Activated T-cell treated with anti-CD3 and anti-CD28 coated beads for 48 hours (primary cell): Measurements from ENCODE around the gene SLC12A7.

Experiments used
- DNase-seq: peaks from one replicate; pipeline ENCODE4 v3.0.0-alpha.2; 2020; ENCODE audit warnings: low read depth

The SLC12A7 gene

DNA sequence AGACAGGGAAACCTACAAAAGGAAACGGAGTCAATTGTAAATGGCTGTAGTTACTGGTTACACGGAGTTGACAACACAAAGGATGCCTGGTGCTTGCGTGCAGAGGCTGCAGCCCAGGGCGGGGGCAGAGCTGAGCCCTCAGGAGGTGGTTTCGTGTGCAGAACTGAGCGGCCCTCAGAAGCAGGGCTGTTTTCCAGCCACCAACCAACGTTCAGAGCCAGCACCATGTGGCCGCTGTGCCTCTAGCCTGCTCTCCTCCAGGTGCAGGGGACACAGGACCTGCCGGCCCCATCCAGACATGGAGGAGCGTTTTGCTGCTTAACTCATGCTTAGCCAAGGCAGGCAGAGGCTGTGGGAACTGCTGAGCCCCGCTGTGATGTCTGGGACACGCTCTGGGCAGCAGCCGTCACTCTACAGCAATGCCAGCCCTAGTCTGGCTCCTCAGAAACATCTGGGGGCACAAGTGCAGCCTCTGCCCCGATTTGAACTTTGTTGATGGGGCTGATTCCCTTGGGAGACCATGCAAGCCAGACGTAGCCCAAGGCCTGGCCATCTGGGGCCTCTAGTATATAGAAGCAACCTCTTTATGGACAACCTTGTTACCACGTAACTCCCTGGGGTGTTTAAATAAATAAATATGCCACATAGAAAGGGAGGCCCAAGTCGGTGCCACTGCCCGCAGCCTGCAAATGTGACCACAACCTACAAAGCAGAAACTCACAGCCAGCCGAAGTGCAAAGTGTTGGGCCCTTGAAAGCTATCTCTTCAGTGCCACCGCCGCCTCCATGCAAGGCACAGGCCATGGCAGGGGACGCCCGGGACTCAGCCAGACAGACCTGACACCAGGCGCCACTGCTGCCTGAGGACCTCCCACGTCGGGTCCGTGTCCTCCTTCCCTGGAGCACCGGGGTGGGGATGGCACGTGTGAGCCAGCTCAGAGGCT lies 61.2 kb downstream of the SLC12A7 start:
- DNase-seq: no peak

DNA sequence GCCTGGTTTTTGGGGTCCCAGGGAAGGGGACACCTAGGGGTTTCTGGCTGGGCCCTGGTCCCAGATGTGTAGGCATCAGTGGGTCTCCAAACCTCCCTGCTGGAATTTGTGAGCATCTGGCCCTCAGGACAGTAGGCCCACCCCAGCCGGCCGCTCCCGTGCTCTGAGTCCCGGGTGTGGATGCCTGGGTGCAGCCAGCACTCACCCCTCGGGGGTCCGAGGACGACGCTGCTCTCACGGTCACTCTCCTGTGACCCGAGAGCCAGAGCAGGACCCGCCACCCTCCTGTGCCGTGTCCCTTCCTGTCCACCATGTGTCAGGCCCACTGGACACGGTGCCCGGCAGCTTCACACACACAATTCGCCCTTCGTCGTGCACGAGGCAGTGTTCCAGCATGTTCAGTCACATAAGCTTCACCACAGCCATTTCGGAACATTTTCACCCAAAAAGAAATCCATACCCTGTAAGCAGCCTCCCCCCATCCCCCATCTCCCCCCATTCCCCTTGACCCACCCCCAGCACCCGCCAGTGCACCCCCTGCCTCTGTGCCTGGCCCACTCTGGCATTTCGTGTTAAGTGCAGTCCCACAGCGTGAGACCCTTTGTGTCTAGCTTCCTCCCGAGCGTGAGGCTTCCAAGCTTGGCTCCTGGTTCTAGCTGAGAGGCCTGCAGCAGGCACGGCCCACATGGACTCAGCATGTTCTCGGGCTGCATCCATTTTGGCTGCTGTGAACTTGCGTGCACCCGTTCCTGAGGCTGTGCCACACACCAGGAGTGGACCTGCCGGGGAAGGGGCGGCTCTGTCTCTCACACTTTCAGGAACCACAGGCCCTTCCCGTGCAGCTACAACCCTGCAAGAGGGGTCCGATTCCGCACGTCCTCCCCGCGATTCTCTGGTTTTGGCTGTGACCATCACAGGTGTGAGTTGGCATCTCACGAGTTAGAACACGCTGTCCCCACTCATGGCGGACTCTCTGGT lies 62.7 kb downstream of the SLC12A7 start:
- no peak for DNase-seq

DNA sequence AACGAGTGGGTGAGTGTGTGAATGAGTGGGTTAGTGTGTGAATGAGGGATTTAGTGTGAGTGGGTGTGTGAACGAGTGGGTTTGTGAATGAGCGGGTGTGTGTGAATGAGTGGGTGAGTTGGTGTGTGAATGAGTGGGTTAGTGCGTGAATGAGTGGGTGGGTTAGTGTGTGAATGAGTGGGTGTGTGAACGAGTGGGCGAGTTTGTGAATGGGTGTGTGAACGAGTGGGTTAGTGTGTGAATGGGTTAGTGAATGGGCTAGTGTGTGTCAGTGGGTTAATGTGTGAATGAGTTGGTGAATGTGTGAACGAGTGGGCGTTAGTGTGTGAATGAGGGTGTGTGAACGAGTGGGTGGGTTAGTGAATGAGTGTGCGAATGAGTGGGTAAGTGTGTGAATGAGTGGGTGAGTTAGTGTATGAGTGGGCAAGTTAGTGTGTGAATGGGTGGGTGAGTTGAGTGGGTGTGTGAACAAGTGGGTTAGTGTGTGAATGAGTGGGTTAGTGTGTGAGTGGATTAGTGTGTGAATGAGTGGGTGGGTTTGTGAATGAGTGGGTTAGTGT lies 63.6 kb downstream of the SLC12A7 start:
- DNase-seq: no peak

DNA sequence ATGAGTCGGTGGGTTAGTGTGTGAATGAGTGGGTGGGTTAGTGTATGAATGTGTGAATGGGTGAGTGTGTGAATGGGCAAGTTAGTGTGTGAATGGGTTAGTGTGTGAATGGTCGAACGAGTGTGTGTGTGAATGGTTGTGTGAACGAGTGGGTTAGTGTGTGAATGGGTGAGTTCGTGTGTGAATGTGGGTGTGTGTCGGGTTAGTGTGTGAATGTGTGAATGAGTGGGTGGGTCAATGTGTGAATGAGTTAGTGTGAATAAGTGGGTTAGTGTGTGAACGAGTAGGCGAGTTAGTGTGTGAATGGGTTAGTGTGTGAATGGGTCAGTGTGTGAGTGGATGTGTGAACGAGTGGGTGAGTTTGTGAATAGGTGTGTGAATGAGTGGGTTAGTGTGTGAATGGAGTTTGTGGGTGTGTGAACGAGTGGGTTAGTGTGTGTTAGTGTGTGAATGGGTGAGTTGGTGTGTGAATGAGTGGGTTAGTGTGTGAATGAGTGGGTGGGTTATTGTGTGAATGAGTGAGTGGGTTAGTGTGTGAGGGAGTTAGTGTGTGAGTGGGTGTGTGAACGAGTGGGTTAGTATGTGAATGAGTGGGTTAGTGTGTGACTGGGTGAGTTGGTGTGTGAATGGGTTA lies 64.4 kb downstream of the SLC12A7 start:
- no peak for DNase-seq

DNA sequence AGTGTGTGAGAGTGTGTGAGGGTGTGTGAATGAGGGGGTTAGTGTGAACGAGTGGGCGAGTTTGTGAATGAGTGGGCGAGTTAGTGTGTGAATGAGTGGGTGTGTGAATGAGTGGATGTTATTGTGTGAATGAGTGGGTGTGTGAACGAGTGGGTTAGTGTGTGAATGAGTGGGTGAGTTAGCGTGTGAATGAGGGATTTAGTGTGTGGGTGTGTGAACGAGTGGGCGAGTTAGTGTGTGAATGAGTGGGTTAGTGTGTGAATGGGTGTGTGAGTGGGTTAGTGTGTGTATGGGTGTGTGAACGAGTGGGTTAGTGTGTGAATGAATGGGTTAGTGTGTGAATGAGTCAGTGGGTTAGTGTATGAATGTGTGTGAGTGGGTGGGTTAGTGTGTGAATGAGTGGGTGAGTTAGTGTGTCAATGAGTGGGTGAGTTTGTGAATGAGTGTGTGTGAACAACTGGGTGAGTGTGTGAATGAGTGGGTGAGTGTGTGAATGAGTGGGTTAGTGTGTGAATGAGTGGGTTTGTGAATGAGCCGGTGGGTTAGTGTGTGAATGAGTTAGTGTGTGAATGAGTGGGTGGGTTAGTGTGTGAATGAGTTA lies 65.8 kb downstream of the SLC12A7 start:
- DNase-seq: no peak

DNA sequence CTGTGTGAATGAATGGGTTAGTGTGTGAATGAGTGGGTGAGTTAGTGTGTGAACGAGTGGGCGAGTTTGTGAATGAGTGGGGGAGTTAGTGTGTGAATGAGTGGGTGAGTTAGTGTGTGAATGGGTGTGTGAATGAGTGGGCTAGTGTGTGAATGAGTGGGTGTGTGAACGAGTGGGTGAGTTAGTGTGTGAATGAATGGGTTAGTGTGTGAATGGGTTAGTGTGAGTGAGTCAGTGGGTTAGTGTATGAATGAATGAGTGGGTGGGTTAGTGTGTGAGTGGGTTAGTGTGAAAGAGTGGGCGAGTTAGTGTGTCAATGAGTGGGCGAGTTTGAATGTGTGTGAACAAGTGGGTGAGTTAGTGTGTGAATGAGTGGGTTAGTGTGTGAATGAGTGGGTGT lies 67.7 kb downstream of the SLC12A7 start:
- DNase-seq: no peak

DNA sequence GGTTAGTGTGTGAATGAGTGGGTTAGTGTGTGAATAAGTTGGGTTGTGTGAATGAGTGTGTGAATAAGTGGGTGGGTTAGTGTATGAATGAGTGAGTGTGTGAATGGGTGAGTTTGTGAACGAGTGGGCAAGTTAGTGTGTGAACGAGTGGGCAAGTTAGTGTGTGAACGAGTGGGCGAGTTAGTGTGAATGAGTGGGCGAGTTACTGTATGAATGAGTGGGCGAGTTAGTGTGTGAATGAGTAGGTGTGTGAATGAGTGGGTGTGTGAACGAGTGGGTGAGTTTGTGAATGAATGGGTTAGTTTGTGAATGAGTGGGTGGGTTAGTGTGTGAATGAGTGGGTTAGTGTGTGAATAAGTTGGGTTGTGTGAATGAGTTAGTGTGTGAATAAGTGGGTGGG lies 68.5 kb downstream of the SLC12A7 start:
- no peak for DNase-seq

DNA sequence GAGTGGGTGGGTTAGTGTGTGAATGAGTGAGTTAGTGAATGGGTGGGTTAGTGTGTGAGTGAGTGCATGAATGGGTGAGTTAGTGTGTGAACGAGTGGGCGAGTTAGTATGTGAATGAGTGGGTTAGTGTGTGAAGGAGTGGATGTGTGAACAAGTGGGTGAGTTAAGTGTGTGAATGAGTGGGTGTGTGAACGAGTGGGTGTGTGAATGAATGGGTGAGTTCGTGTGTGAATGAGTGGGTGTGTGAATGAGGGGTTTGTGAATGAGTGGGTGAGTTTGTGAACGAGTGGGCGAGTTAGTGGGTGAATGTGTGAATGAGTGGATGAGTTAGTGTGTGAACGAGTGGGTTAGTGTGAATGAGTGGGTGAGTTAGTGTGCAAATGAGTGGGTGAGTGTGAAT lies 69.2 kb downstream of the SLC12A7 start:
- no peak for DNase-seq

DNA sequence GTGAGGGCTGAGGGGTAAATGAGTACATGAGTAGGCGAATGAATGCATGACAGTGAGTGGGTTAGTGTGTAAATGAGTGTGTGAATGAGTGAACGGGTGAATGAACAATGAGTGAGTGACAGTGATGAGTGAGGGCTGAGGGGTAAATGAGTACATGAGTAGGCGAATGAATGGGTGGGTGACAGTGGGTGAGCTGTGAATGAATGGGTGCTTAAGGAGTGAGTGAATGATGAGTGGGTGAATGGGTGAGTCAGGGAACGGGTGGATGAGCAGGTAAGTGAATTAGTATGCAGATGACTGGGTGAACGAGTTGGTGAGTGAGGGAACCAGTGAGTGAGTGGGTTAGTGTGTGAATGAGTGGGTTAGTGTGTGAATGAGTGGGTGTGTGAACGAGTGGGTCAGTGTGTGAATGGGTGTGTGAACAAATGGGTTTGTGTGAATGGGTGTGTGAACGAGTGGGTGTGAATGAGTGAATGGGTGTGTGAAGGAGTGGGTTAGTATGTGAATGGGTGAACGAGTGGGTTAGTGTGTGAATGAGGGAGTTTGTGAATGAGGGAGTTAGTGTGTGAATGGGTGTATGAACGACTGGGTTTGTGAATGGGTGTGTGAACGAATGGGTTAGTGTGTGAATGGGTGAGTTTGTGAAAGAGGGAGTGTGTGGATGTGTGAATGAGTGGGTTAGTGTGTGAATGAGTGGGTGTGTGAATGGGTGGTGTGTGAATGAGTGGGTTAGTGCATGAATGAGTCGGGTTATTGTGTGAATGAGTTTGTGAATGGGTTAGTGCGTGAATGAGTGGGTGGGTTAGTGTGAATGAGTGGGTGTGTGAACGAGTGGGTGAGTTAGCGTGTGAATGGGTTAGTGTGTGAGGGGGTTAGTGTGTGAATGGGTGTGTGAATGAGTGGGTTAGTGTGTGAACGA lies 70.4 kb downstream of the SLC12A7 start:
- DNase-seq: no peak

DNA sequence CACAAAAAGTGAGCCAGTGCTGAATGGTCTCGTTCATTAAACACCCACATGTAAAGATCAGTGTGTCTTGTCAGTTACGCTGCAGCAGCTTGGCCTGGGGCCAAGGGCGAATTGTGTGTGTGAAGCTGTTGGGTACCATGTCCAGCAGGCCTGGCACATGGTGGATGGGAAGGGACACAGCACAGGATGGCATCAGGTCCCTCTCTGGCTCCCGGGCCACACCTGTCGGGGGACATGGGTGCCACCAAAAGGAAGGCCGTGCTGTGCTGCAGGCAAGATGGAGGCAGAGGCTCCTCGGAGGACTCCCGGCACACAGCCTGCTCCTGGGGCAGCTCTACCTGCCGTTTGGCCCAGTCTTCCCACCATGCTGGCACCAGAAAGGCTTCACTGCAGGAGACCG lies 71.3 kb downstream of the SLC12A7 start:
- no peak for DNase-seq

DNA sequence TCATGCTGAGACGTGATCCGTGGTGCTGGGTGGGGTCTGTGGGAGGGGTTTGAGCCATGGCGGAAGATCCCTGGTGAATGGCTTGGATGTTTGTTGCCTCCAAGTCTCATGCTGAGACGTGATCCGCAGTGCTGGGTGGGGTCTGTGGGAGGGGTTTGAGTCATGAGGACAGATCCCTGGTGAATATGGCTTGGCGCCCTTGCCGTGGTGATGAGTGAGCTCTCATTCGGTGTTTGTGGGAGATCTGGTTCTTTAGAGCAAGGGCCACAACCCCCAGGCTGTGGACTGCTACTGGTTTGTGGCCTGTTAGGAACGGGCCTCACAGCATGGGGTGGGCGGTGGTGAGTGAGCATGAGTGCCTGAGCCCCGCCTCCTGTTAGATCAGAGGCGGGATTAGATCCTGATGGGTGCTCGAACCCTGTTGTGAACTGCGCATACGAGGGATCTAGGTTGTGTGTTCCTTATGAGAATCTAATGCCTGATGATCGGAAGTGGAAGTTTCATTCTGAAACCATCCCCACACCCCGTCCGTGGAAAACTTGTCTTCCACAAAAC lies 72.1 kb downstream of the SLC12A7 start:
- no peak for DNase-seq

DNA sequence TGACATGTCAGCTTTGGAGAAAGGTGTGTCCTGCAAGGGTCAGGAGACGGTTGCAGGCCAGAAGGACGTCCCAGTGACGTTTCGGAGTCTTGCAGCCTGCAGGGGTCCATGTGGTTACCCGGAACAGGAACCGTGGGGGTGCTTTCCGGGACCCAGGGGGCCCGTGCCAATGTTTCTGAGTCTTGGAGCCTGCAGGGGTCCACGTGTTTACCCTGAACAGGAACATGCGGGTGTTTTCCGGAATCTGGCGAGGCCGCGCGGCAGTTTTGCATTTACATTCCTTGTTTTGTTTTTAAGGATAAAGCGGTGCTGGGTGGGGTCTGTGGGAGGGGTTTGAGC lies 72.7 kb downstream of the SLC12A7 start:
- no peak for DNase-seq

DNA sequence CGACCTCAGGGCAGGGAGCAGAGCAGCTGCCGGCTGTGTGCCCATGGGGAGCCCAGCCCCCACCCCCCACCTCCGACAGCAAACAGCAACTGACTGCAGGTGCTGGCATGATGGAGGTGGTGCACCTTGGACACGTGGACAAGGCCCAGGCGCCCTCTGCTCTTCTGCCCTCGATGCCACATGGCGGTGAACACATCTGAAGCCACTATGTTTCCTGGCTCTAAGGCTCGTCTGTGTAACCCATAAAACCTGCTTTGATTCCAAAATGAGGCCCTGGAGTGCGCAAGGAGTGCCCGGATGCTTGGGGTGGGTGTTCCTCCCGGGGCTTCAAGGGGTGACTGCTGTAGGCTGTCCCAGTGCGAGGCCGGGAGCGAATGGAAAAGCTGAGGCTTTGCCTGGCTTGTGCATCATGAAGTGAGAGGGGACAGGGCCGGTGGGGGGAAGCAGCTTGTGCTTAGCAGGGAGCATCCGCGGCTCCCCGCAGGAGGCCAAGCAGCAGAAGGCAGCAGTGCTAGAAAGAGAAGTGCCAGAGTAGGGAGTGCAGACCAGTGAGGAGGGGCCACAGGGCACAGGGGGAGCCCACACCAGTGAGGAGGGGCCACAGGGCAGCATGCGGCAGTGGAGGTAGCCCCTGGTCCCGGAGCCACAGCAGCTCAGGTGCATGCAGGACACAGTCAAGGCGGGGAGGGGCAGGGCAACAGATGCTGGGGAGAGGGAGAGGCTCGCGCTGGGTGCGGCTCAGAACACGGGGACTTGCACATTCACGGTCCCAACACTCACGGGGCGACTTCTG lies 73.2 kb downstream of the SLC12A7 start:
- no peak for DNase-seq

DNA sequence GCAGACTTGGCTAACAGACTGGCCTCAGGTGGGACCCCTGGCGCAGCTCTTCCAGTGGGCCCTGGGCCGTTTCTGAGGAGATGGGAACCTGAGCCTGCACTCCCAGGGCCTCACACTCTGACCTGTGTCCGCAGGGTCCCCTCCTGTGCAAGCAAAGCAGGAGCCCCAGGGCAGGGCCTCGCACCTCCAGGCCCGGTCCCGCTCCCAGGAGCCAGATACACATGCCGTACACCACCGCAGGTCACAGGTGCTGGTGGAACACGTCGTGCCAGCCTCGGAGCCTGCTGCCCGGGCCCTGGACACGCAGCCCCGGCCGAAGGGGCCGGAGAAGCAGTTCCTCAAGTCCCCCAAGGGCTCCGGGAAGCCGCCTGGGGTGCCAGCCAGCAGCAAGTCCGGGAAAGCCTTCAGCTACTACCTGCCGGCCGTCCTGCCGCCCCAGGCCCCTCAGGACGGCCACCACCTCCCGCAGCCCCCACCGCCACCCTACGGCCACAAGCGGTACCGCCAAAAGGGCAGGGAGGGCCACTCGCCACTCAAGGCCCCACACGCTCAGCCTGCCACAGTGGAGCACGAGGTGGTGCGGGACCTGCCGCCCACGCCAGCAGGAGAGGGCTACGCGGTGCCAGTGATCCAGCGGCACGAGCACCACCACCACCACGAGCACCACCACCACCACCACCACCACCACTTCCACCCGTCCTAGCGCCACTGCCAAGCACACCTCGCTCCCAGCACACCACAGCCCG lies 74.0 kb downstream of the SLC12A7 start:
- DNase-seq: no peak

DNA sequence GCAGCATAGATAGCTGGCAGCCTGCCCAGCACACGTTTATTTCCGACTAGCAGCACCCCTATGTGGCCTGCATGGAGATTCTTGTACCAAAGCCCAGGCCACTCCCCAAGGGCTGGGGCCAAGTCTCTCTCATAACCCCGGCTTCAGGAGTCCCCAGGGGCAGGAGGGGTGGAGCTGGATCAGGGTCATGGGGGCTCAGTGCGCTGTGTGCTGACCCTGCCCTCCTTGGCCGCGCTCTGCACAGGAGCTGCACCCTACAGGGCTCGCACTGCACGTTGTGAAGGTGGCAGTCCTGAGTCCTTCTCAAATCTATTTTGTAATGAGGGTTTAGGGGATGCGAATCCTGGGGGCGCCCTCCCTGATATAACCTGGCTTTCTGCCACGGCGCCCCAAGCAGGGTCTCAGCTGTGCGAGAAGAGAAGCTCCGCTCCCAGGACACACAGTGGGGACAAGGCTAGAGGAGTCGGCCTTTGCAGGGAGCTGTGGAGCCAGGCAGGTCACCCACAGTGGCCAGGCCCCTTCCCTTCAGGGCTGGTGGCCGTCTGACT lies 74.7 kb downstream of the SLC12A7 start:
- no peak for DNase-seq

DNA sequence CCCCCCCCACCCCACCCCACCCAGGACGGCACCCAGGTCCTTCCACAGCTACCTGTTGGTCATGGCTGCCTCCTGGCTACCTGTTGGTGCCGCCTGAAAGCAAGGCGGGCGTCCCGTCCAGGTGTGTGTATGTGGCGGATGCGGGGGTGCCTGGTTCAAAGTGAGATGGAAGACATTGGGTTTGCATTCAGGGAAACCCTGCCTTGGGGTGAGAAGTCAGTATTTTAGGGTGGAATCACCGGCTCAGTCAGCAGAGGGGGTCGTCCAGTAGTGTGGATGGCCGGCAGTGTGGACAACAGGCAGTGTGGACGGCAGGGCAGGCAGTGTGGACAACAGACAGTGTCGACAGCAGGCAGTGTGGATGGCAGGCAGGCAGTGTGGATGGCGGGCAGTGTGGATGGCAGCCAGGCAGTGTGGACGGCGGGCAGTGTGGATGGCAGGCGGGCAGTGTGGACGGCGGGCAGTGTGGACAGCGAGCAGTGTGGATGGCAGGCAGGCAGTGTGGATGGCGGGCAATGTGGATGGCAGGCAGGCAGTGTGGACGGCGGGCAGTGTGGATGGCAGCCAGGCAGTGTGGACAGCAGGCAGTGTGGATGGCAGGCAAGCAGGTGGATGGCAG lies 75.2 kb downstream of the SLC12A7 start:
- no peak for DNase-seq

DNA sequence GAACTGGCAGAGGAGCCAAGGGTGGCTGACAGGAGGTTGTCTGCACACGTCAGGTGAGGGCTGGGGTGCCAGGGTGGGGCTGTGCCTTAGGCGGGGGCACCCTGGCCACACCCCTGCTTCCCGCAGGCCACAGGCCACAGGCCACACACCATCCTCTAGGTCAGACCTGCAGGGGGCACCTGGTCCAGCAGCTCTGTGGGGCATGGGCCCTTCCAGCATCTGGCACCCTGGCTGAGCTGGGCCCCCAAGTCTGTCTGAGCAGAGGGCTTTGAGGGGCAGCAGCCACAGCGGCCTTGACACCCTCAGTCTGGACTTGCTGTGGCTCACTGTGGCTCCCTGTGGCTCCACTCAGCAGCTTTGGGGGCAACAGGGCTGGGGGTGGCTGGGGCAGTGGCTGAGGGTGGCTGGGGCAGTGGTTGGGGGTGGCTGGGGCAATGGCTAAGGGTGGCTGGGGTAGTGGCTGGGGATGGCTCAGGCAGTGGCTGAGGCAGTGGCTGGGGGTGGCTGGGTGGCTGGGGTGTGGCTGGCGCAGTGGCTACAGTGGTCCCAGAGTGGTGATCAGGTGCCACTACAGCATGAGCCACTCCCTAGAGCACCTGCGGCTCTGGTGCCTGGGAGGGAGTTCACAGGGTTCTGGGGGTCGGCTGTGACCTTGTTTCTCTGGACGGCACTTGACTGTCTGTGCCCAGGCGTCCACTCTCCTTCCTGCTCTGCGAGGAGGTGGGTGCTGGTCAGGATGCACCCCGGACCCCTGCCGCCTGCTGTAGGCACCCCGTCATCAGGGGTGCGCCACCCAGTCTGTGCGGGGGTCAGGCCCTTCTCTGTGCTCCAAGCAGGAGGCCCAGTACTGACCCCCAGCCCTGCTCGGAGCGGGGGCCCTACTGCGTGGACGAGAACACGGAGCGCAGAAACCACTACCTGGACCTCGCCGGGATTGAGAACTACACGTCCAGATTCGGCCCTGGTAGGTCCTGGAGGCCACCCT lies 76.2 kb downstream of the SLC12A7 start:
- no peak for DNase-seq
